GM12891 (cell line): Measurements from ENCODE around the gene SLC44A3.

Experiments
- POLR2A ChIP-seq: IDR thresholded peaks from 2 replicates; pipeline ENCODE4 v1.6.1; 2011; ENCODE audit warnings: low read depth, low read length, control low read depth
- POLR2AphosphoS5 ChIP-seq: IDR thresholded peaks from 2 replicates; pipeline ENCODE4 v1.6.1; 2011; ENCODE audit warnings: low read depth, low read length, control low read depth
- POU2F2 ChIP-seq: IDR thresholded peaks from 2 replicates; pipeline ENCODE4 v1.6.1; 2011; ENCODE audit warnings: low read depth, mild to moderate bottlenecking, control low read depth, low read length, moderate library complexity
- SPI1 ChIP-seq: IDR thresholded peaks from 2 replicates; pipeline ENCODE4 v1.6.1; 2011; ENCODE audit warnings: low read depth, low read length, control low read depth
- TAF1 ChIP-seq: IDR thresholded peaks from 2 replicates; pipeline ENCODE4 v1.6.1; 2011; ENCODE audit warnings: low read depth, low read length, control low read depth

DNA sequence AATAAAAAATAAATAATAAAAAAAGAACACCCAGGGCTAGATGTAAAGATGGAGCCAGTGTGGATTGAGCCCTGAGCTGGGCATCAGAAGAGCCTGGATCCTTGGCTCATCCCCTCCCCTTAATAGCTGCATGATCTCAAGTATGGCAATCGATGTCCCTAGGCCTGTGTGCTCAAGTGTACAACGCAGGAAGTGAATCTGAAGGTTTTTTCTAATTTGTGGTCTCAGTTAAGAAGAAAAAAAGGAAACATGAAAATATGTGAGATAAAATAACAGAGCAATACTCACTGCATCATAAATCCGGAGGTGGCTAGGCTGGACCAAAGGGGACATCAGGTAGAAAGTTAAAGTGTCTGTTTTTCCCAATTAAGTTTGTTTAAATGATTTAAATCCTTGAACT is 47.3 kb upstream of the SLC44A3 start:
- TF ChIP-seq POLR2AphosphoS5: no peak
- no peak for TF ChIP-seq TAF1
- no peak for TF ChIP-seq POLR2A
- no peak for TF ChIP-seq POU2F2
- TF ChIP-seq SPI1: 0 out of 2 replicates have a peak, but pooled peaks have one; percentile 9
